Calu3 (cell line): ENCODE measurements around the gene CFAP77. TPM values are rescaled to one million over a fixed set of nuclear protein-coding genes. Genes with fewer than 3 reads are reported as not detected.

Experiments
- BruUV-seq: library from RNA; stranded (reverse); fragments of 400-500 nt; replicated peaks from 2 replicates; lab custom pipeline; 2021; lab: Mats Ljungman, UMichigan
- CTCF ChIA-PET: fragments of 300-600 bp; sonication (Branson Sonifier 250); formaldehyde crosslinking; loops from one replicate; lab custom pipeline; 2022; ENCODE audit warnings: antibody characterized with exemption; lab: Charles Lee
- DNase-seq: peaks from one replicate; pipeline ENCODE4 v3.0.0; 2022
- H3K27ac Mint-ChIP-seq: one replicate; pipeline ENCODE4 v1.8.0; 2022; ENCODE audit warnings: mixed read lengths; ENCODE audit not compliant: unreplicated experiment
- H3K27me3 Mint-ChIP-seq: one replicate; pipeline ENCODE4 v1.8.0; 2022; ENCODE audit warnings: mixed read lengths; ENCODE audit not compliant: unreplicated experiment
- H3K36me3 Mint-ChIP-seq: one replicate; pipeline ENCODE4 v1.8.0; 2022; ENCODE audit warnings: mild to moderate bottlenecking, moderate library complexity, mixed read lengths; ENCODE audit not compliant: insufficient read depth, unreplicated experiment
- H3K4me1 Mint-ChIP-seq: one replicate; pipeline ENCODE4 v1.8.0; 2022; ENCODE audit warnings: mild to moderate bottlenecking, low read depth, mixed read lengths; ENCODE audit not compliant: unreplicated experiment
- H3K4me3 Mint-ChIP-seq: one replicate; pipeline ENCODE4 v1.8.0; 2022; ENCODE audit warnings: mild to moderate bottlenecking, low read depth, moderate library complexity, mixed read lengths; ENCODE audit not compliant: unreplicated experiment
- H3K9me3 Mint-ChIP-seq: one replicate; pipeline ENCODE4 v1.8.0; 2022; ENCODE audit warnings: low read depth, mixed read lengths; ENCODE audit not compliant: unreplicated experiment
- intact Hi-C: fragments of 100-400 bp; cut with micrococcal nuclease; formaldehyde crosslinking; loops from one replicate; pipeline ENCODE4 v1.10.0; 2022; ENCODE audit not compliant: unreplicated experiment
- total RNA-seq: library from RNA; stranded (reverse); gene quantifications from 2 replicates; pipeline ENCODE4 v1.2.3, GENCODE V29; 2022
- TF ChIP-seq, protein P1 (sequence below): fragments of 200-600 bp; IDR thresholded peaks from one replicate; pipeline ENCODE4 v1.8.0; 2022; ENCODE audit warnings: antibody characterized with exemption; ENCODE audit not compliant: unreplicated experiment

CFAP77 gene
- total RNA-seq, 1 experiment from 2014 or later, result not detected

DNA sequence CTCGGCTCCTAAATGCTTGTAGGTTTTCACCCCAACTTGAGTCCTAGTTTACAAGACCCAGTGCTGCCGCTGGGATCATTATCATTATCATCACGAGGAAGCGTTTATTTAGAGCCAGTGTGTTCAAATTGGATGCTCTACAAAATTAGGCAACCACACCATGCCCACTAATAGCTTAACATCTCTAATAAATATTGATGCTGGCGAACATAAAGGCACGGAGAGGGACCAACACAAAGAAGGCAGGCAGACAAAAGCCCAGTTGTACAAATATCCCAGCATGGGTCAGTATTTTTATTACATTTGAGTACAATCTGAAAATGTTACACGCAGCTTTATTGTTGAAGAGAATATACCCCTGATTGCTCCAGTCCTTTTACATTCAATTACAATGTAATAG is 4.7 kb downstream of the CFAP77 start:
- CTCF ChIA-PET, result interaction anchor here (0.5 to 0.6 kb wide), 2 partner anchors 42 to 438 kb away, joined by 3 to 7 read pairs; no protein-coding TSS in a partner anchor
- peaks cover 3% of the 10 kb centered on the region for H3K36me3 Mint-ChIP-seq
- H3K27me3 Mint-ChIP-seq, result peaks cover 57% of the 10 kb centered on the region

DNA sequence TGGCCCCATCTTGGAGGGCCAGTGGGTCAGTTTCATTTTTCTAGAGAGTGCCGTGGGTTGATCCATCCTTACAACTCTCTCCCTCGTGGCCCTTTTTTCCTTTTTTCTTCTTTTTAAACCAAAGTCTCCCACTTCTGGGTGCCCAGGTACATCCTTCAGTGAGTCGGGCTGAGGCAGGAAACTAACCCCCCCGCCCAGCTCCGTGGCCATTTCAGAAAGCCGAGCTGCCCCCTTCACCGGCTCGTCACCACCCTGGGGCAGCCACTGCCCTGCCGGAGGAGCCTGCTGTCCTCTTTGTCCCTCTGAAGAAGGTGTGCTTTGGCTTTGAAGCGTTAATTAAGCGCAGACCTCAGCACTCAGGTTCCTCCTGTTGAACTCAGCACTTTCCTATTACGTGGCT is 5.2 kb downstream of the CFAP77 start:
- Mint-ChIP-seq H3K27ac (no peak overlapping the region), H3K4me1 (no peaks in the 10 kb centered on the region), H3K36me3 (no peaks in the 10 kb centered on the region), H3K9me3 (no peaks in the 10 kb centered on the region), H3K27me3 (peaks cover 61% of the 10 kb centered on the region), H3K4me3 (no peak overlapping the region)
- DNase-seq, result no peak
- intact Hi-C loops, result loop anchor here (2.0 to 10.0 kb wide), 2 partner anchors 88 to 380 kb away; no protein-coding TSS in a partner anchor
- no TSS peak for BruUV-seq
- TF ChIP-seq, protein P1, sequence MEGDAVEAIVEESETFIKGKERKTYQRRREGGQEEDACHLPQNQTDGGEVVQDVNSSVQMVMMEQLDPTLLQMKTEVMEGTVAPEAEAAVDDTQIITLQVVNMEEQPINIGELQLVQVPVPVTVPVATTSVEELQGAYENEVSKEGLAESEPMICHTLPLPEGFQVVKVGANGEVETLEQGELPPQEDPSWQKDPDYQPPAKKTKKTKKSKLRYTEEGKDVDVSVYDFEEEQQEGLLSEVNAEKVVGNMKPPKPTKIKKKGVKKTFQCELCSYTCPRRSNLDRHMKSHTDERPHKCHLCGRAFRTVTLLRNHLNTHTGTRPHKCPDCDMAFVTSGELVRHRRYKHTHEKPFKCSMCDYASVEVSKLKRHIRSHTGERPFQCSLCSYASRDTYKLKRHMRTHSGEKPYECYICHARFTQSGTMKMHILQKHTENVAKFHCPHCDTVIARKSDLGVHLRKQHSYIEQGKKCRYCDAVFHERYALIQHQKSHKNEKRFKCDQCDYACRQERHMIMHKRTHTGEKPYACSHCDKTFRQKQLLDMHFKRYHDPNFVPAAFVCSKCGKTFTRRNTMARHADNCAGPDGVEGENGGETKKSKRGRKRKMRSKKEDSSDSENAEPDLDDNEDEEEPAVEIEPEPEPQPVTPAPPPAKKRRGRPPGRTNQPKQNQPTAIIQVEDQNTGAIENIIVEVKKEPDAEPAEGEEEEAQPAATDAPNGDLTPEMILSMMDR, result no peak
- CTCF ChIA-PET, result interaction anchor here (0.6 kb wide), 1 partner anchor 438 kb away, joined by 7 read pairs; no protein-coding TSS in a partner anchor

More for the DNA sequence above, 4.7 kb downstream of the CFAP77 start:
- no peak for DNase-seq
- BruUV-seq, result no TSS peak
- Mint-ChIP-seq H3K27ac (no peak overlapping the region), H3K4me3 (no peak overlapping the region), H3K4me1 (no peaks in the 10 kb centered on the region), H3K9me3 (no peaks in the 10 kb centered on the region)
- TF ChIP-seq, protein P1, result no peak
- intact Hi-C loops, result loop anchor here (2.0 to 10.0 kb wide), 3 partner anchors 88 to 380 kb away; no protein-coding TSS in a partner anchor

DNA sequence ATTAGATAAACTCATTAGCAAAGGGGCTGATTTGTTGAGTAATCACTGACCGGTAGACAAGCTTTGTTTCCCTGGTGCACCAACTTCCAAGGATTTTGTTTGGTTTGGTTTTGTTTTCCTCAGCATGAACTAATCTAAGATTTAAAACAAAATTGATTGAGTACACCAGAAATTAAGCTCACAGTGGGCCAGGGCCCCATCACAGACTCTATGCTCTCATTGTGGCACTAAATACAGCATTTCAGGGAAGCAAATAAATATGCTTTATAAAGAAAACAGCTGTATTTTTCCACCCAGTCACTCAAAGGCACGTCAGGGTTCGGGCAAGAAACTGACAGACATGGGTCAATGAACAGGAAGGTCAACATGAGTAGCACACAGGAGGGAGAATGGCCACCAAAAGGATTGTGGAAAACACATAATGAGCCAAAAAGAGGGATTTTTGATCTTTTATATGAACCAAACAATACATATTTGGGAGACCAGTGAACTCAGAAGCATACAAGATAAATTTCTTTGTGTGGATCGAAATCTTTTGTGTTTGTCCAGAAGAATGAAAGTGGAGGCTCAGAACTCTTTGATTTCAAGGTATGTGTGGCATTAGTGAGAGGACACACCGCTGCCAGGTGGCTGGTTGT is 8.8 kb downstream of the CFAP77 start:
- intact Hi-C loops, result loop anchor here (10.0 kb wide), 1 partner anchor 376 kb away; no protein-coding TSS in a partner anchor
- H3K9me3 Mint-ChIP-seq, result no peaks in the 10 kb centered on the region
- CTCF ChIA-PET, result interaction anchor here (0.6 kb wide), 1 partner anchor 27 kb away, joined by 8 read pairs; no protein-coding TSS in a partner anchor
- H3K36me3 Mint-ChIP-seq, result no peaks in the 10 kb centered on the region
- peaks cover 71% of the 10 kb centered on the region for H3K27me3 Mint-ChIP-seq
- TF ChIP-seq, protein P1, result no peak
- BruUV-seq, result no TSS peak
- H3K4me3 Mint-ChIP-seq, result no peak overlapping the region
- no peaks in the 10 kb centered on the region for H3K4me1 Mint-ChIP-seq
- H3K27ac Mint-ChIP-seq, result no peak overlapping the region
- no peak for DNase-seq

DNA sequence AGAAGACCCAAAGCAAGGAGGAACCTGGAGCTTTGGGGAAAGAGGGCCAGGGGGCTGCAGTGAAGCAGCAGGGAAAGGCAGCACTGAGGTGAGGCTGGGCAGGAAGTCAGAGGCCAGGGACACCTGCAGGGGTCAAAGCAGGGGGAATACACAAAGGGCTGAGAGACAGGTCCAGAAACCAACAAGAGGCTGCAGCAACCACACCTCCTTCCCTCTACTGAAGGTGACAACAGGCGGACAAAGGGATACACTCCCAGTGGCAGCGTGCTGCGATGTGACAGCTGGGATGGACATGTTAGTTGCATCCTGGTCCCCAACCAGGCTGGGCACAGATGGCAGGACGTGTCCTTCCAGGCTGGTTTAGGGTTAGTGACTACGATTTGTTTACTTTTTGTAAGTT is 12.6 kb downstream of the CFAP77 start:
- TF ChIP-seq, protein P1, result no peak
- DNase-seq, result no peak
- CTCF ChIA-PET, result no interaction called here
- no peak overlapping the region for H3K27ac Mint-ChIP-seq
- BruUV-seq, result no TSS peak
- peaks cover 85% of the 10 kb centered on the region for H3K27me3 Mint-ChIP-seq
- H3K4me3 Mint-ChIP-seq, result no peak overlapping the region
- H3K36me3 Mint-ChIP-seq, result no peaks in the 10 kb centered on the region
- H3K9me3 Mint-ChIP-seq, result no peaks in the 10 kb centered on the region
- no peaks in the 10 kb centered on the region for H3K4me1 Mint-ChIP-seq
- intact Hi-C loops, result no loop called here
